Sigmoid colon (tissue), 7 donors: Measurements from ENCODE around the gene VPS25. TPM values are rescaled to one million over a fixed set of nuclear protein-coding genes. Genes with fewer than 3 reads are reported as not detected.
"Not testable (repeated sequence)": the region's sequence is repeated elsewhere in the genome, so short reads cannot be mapped to it uniquely, and the experiment has no call there.

Experiments
- DNase-seq: peaks from one replicate; pipeline ENCODE4 v3.0.0-alpha.2; 2019
- H3K27ac ChIP-seq, 4 donors: fragments of 200-600 bp; sonication (generic); one replicate each; pipeline ENCODE4 v1.5.1; 2016 to 2019; ENCODE audit warnings: mild to moderate bottlenecking in 1 of 4
- H3K27me3 ChIP-seq, 3 donors: fragments of 200-600 bp; sonication (generic); one replicate each; pipeline ENCODE4 v1.5.1; 2019; ENCODE audit warnings: mild to moderate bottlenecking in 1 of 3
- H3K36me3 ChIP-seq, 4 donors: fragments of 200-600 bp; sonication (generic); one replicate each; pipeline ENCODE4 v1.5.1; 2016 to 2019
- H3K4me1 ChIP-seq, 4 donors: fragments of 200-600 bp; sonication (generic); one replicate each; pipeline ENCODE4 v1.5.1; 2017 to 2019
- H3K4me3 ChIP-seq, 4 donors: fragments of 200-600 bp; sonication (generic); one replicate each; pipeline ENCODE4 v1.5.1; 2017 to 2019; ENCODE audit warnings: mild to moderate bottlenecking in 2 of 4, moderate library complexity in 1 of 4
- H3K9me3 ChIP-seq, 4 donors: fragments of 200-600 bp in 3 of 4; sonication (generic) in 3 of 4; one replicate each; pipeline versions ENCODE4 v1.5.1 to v1.6.1; 2013 to 2019
- CTCF ChIP-seq, 4 experiments: fragments of 450-650 bp in 3 of 4; fragments of 200-600 bp in 1 of 4; IDR thresholded peaks; one replicate each; pipeline ENCODE4 v1.5.1; 2016 to 2019; ENCODE audit warnings: antibody characterized with exemption in 4 of 4, mild to moderate bottlenecking in 3 of 4, moderate library complexity in 2 of 4
- EP300 ChIP-seq, 4 donors: sonication (generic); formaldehyde crosslinking; IDR thresholded peaks; one replicate each; pipeline ENCODE4 v1.6.1; 2017; ENCODE audit warnings: antibody characterized with exemption in 4 of 4
- POLR2A ChIP-seq, 2 donors: fragments of 450-650 bp; IDR thresholded peaks; one replicate each; pipeline ENCODE4 v1.6.1; 2016; ENCODE audit warnings: antibody characterized with exemption in 2 of 2, mild to moderate bottlenecking in 2 of 2, moderate library complexity in 2 of 2
- POLR2AphosphoS5 ChIP-seq, 4 donors: sonication (generic); formaldehyde crosslinking; IDR thresholded peaks; one replicate each; pipeline ENCODE4 v1.6.1; 2017; ENCODE audit warnings: antibody characterized with exemption in 4 of 4
- WGBS, 2 donors: extraction: QIAGEN DNeasy Blood & Tissue Kit; methylation state at CpG; one replicate each; pipeline ENCODE4 v1.1.7; 2013; 5-methylcytosine and 5-hydroxymethylcytosine counted together
- intact Hi-C: fragments of 100-400 bp; cut with DNase I; formaldehyde crosslinking; loops from one replicate; pipeline ENCODE4 v1.15.1; 2023
- polyA plus RNA-seq, 3 donors: library from polyadenylated mRNA; stranded (reverse); fragments of 200-250 nt; gene quantifications; one replicate each; pipeline ENCODE4 v1.2.3, GENCODE V29; 2013
- total RNA-seq, 4 donors: library from RNA; depleted of rRNA; stranded (reverse); fragments of >200 nt; gene quantifications; one replicate each; pipeline ENCODE4 v1.1.0, GENCODE V29; 2016
- donor health status: healthy with polysubstance abuse.
- donor health status: Bipolar disorder and iron deficiency.
- donor health status: healthy.

Gene VPS25
- total RNA-seq (10 to 100 TPM; 27.1 to 40.3 (median 37.3) TPM), polyA plus RNA-seq (100 to 1,000 TPM; 103 to 135 (median 105) TPM)

GRCh38 chr17:42773290-42774035 lies at the start of gene VPS25:
Gene VPS25 (plus strand): TSS chr17:42773449. CDS start chr17:42773476, 27 bp downstream.
- Histone ChIP-seq H3K36me3 (peaks cover 0 to 37% (median 11%) of the 10 kb centered on the region in 4 donors), H3K27ac (peak within 1 kb of the TSS; percentile 74 to 87 (median 84)), H3K4me3 (peak within 1 kb of the TSS; percentile 55 to 83 (median 68)), H3K4me1 (peaks cover 0 to 19% (median 14%) of the 10 kb centered on the region in 4 donors), H3K27me3 (no peaks in the 10 kb centered on the region), H3K9me3 (no peaks in the 10 kb centered on the region)
- intact Hi-C loops, result no loop called here
- no peak for TF ChIP-seq EP300 (IDR thresholded peaks at IDR 0.05)
- TF ChIP-seq CTCF (IDR thresholded peaks at IDR 0.05), result no peak
- TF ChIP-seq POLR2A (IDR thresholded peaks at IDR 0.05), result peak; percentile 46 to 54
- TF ChIP-seq POLR2AphosphoS5 (IDR thresholded peaks at IDR 0.05), result peak; percentile 68 to 88 (median 81)
- DNase-seq, result peak; percentile 87
- WGBS, 2 donors, result 1 to 3% methylated on average over 39 of the region's 39 CpGs

- Histone ChIP-seq H3K27ac (no peak overlapping the region), H3K4me1 (no peaks in the 10 kb centered on the region), H3K36me3 (peaks cover 58 to 97% (median 75%) of the 10 kb centered on the region in 4 donors), H3K9me3 (no peaks in the 10 kb centered on the region), H3K4me3 (no peak overlapping the region), H3K27me3 (no peaks in the 10 kb centered on the region)
- TF ChIP-seq POLR2AphosphoS5 (IDR thresholded peaks at IDR 0.05) (no peak), EP300 (IDR thresholded peaks at IDR 0.05) (no peak), POLR2A (IDR thresholded peaks at IDR 0.05) (no peak), CTCF (IDR thresholded peaks at IDR 0.05) (no peak)
- intact Hi-C loops, result loop anchor here (5.0 kb wide), 1 partner anchor 99 kb away; the partner anchor contains the start of gene BECN1
- no peak for DNase-seq
- 88 to 92% methylated on average over 3 of the region's 3 CpGs for WGBS, 2 donors
Observed at GRCh38 chr17:42723636-42724035, 49.6 kb upstream of the VPS25 start.

DNA sequence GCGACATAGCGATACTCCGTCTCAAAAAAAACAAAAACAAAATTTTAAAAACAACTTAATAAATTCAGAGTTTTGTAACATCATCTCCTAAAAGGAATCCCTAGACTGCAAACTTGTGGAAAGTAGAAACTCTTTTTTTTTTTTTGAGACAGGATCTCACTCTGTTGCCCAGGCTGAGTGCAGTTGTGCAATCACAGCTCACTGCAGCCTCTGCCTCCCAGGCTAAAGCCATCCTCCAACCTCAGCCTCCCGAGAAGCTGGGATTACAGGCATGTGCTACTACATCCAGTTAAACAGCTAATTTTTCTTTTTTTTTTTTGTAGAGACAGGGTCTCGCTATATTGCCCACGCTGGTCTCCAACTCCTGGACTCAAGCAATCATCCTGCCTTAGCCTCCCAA lies 48.1 kb upstream of the VPS25 start:
- Histone ChIP-seq H3K4me3 (no peak overlapping the region), H3K4me1 (no peaks in the 10 kb centered on the region), H3K36me3 (peaks cover 57 to 97% (median 71%) of the 10 kb centered on the region in 4 donors), H3K9me3 (no peaks in the 10 kb centered on the region), H3K27ac (no peak overlapping the region), H3K27me3 (no peaks in the 10 kb centered on the region)
- 96 to 97% methylated on average over 6 of the region's 6 CpGs for WGBS, 2 donors
- no peak for DNase-seq
- intact Hi-C loops, result no loop called here
- TF ChIP-seq POLR2A (IDR thresholded peaks at IDR 0.05) (no peak), EP300 (IDR thresholded peaks at IDR 0.05) (no peak), POLR2AphosphoS5 (IDR thresholded peaks at IDR 0.05) (no peak), CTCF (IDR thresholded peaks at IDR 0.05) (no peak)

- H3K27ac ChIP-seq, result no peak overlapping the region
- WGBS, 2 donors, result 78 to 88% methylated on average over 1 of the region's 1 CpG
- TF ChIP-seq POLR2A (IDR thresholded peaks at IDR 0.05) (no peak), CTCF (IDR thresholded peaks at IDR 0.05) (no peak), EP300 (IDR thresholded peaks at IDR 0.05) (no peak), POLR2AphosphoS5 (IDR thresholded peaks at IDR 0.05) (no peak)
Observed at GRCh38 chr17:42740699-42741098, 32.5 kb upstream of the VPS25 start.

DNA sequence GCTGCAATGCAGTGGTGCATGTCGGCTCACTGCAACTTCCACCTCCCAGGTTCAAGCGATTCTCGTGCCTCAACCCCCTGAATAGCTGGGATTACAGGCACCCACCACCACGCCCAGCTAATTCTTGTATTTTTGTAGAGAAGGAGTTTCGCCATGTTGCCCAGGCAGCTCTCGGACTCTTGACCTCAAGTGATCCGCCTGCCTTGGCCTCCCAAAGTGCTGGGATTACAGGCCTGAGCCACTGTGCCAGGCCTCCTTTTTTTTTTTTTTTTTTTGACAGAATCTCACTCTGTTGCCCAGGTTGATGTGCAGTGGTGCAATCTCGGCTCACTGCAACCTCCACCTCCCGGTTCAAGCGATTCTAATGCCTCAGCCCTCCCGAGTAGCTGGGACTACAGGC lies 30.3 kb upstream of the VPS25 start:
- H3K27ac ChIP-seq, H3K27me3 ChIP-seq, H3K36me3 ChIP-seq, intact Hi-C loops, H3K4me3 ChIP-seq, H3K9me3 ChIP-seq, DNase-seq: not testable (repeated sequence)
- 93 to 94% methylated on average over 11 of the region's 11 CpGs for WGBS, 2 donors
- peaks cover 0 to 20% (median 16%) of the 10 kb centered on the region in 4 donors for H3K4me1 ChIP-seq

More at GRCh38 chr17:42740699-42741098, 32.5 kb upstream of the VPS25 start:
- H3K4me3 ChIP-seq, result no peak overlapping the region
- no peaks in the 10 kb centered on the region for H3K27me3 ChIP-seq
- H3K36me3 ChIP-seq, result peaks cover 0 to 11% (median 0%) of the 10 kb centered on the region in 4 donors
- no peaks in the 10 kb centered on the region for H3K9me3 ChIP-seq
- DNase-seq, result no peak
- intact Hi-C loops, result no loop called here
- peaks cover 0 to 20% (median 19%) of the 10 kb centered on the region in 4 donors for H3K4me1 ChIP-seq
